Measurements from ENCODE around the gene COL26A1.
"Not testable (repeated sequence)": the region's sequence is repeated elsewhere in the genome, so short reads cannot be mapped to it uniquely, and the experiment has no call there.

The COL26A1 gene

GRCh38 chr7:101505510-101505909, 142.8 kb downstream of the COL26A1 start:
- DNase-seq = not testable (repeated sequence)

- no peak for DNase-seq
Measured at GRCh38 chr7:101506531-101506930, 143.9 kb downstream of the COL26A1 start.

GRCh38 chr7:101507327-101507726, 144.7 kb downstream of the COL26A1 start:
- DNase-seq = no peak

GRCh38 chr7:101507791-101508252, 145.1 kb downstream of the COL26A1 start:
- peak; percentile 58 for DNase-seq

GRCh38 chr7:101510297-101510696, 147.6 kb downstream of the COL26A1 start:
- DNase-seq = no peak

GRCh38 chr7:101511965-101512364, 149.3 kb downstream of the COL26A1 start:
- no peak for DNase-seq

- DNase-seq = no peak
Measured at GRCh38 chr7:101516851-101517250, 154.2 kb downstream of the COL26A1 start.

- no peak for DNase-seq
Measured at GRCh38 chr7:101517304-101517703, 154.6 kb downstream of the COL26A1 start.

- DNase-seq = no peak
Measured at GRCh38 chr7:101518336-101518735, 155.7 kb downstream of the COL26A1 start.

GRCh38 chr7:101519324-101520023, 156.8 kb downstream of the COL26A1 start:
- DNase-seq = no peak

GRCh38 chr7:101521430-101521925, 158.8 kb downstream of the COL26A1 start:
- DNase-seq = no peak

- no peak for DNase-seq
Measured at GRCh38 chr7:101522021-101522420, 159.3 kb downstream of the COL26A1 start.

- DNase-seq = no peak
Measured at GRCh38 chr7:101527844-101528667, 165.4 kb downstream of the COL26A1 start.

GRCh38 chr7:101529560-101529959, 166.9 kb downstream of the COL26A1 start:
- no peak for DNase-seq

GRCh38 chr7:101531726-101532357, 169.2 kb downstream of the COL26A1 start:
- no peak for DNase-seq

GRCh38 chr7:101532400-101533102, 169.9 kb downstream of the COL26A1 start:
- no peak for DNase-seq

GRCh38 chr7:101533103-101533465, 170.4 kb downstream of the COL26A1 start:
- no peak for DNase-seq

- DNase-seq = no peak
Measured at GRCh38 chr7:101534015-101534803, 171.5 kb downstream of the COL26A1 start.

- DNase-seq = no peak
Measured at GRCh38 chr7:101534873-101535272, 172.2 kb downstream of the COL26A1 start.

- DNase-seq = no peak
Measured at GRCh38 chr7:101535351-101535751, 172.7 kb downstream of the COL26A1 start.

GRCh38 chr7:101536232-101536631, 173.6 kb downstream of the COL26A1 start:
- DNase-seq = no peak

- DNase-seq = no peak
Measured at GRCh38 chr7:101536668-101537067, 174.0 kb downstream of the COL26A1 start.
